HCT116 (cell line): ENCODE data around the gene SLC23A1. TPM values are rescaled to one million over a fixed set of nuclear protein-coding genes. Genes with fewer than 3 reads are reported as not detected.
A peak's percentile ranks its signal among the peaks of the same experiment; 100 is the strongest.

Experiments
- ATAC-seq: fragments of 200-7000 bp; cut with Tn5 transposase; 2 replicates; pipeline ENCODE4 v1.9.1; 2020; ENCODE audit warnings: mild to moderate bottlenecking, moderate library complexity
- BruUV-seq: library from RNA; stranded (reverse); fragments of 400-500 nt; replicated peaks from 2 replicates; lab custom pipeline; 2021; lab: Mats Ljungman, UMichigan
- CTCF ChIA-PET: fragments of 300-600 bp; sonication (Branson Sonifier 250); formaldehyde crosslinking; loops from one replicate; lab custom pipeline; 2021; ENCODE audit warnings: antibody characterized with exemption; lab: Charles Lee
- POLR2A ChIA-PET: fragments of 300-600, 350-600 bp; sonication (Branson Sonifier 250); formaldehyde crosslinking; loops from one replicate; lab custom pipeline; 2021; ENCODE audit warnings: antibody characterized with exemption; lab: Charles Lee
- RAD21 ChIA-PET, 2 experiments: fragments of 300-600 bp; sonication (Branson Sonifier 250); formaldehyde crosslinking; loops; one replicate each; lab custom pipeline; 2023; ENCODE audit warnings: low total read pairs in 2 of 2; ENCODE audit not compliant: uncharacterized antibody in 2 of 2, unreplicated experiment in 2 of 2, low non-redundant PET in 1 of 2; lab: Charles Lee
- DNase-seq: peaks from one replicate; pipeline ENCODE4 v3.0.0-alpha.2; 2010; ENCODE audit warnings: low read depth, low spot score
- H2AFZ ChIP-seq: fragments of 200-600 bp; shearing (Covaris generic), sonication (generic); 2 replicates; pipeline ENCODE4 v1.6.1; 2017; ENCODE audit warnings: low read depth, mixed run types, mixed read lengths, antibody characterized with exemption, low read length; ENCODE audit not compliant: poor library complexity, severe bottlenecking
- H3K27ac ChIP-seq: 2 replicates; pipeline ENCODE4 v1.5.1; 2012; ENCODE audit warnings: low read depth, low read length
- H3K27me3 ChIP-seq: fragments of 200-600 bp; sonication (generic); 2 replicates; pipeline ENCODE4 v1.6.1; 2016; ENCODE audit warnings: mixed run types, low read length, mixed read lengths; ENCODE audit not compliant: insufficient read depth
- H3K36me3 ChIP-seq, 2 experiments: fragments of 200-500 bp in 1 of 2; fragments of 200-600 bp in 1 of 2; sonication (Bioruptor generic) in 1 of 2; sonication (generic) in 1 of 2; 2 replicates each; pipeline versions ENCODE4 v1.5.1 to v1.6.1; 2014 to 2016; ENCODE audit warnings: low read length in 2 of 2, inconsistent platforms in 1 of 2, mixed read lengths in 1 of 2, mixed run types in 1 of 2; ENCODE audit not compliant: insufficient read depth in 2 of 2, control insufficient read depth in 1 of 2
- H3K4me1 ChIP-seq, 2 experiments: fragments of 200-600 bp in 1 of 2; sonication (generic) in 1 of 2; 2 replicates each; pipeline versions ENCODE4 v1.5.1 to v1.6.1; 2012 to 2017; ENCODE audit warnings: low read length in 2 of 2, inconsistent platforms in 1 of 2, mild to moderate bottlenecking in 1 of 2, mixed read lengths in 1 of 2, mixed run types in 1 of 2, moderate library complexity in 1 of 2; ENCODE audit not compliant: insufficient read depth in 2 of 2, control insufficient read depth in 1 of 2
- H3K4me2 ChIP-seq: fragments of 200-600 bp; sonication (generic); 2 replicates; pipeline ENCODE4 v1.6.1; 2017; ENCODE audit warnings: mixed run types, low read length, mixed read lengths
- H3K4me3 ChIP-seq, 2 experiments: fragments of 200-600 bp in 1 of 2; sonication (generic) in 1 of 2; replicated peaks in 1 of 2; 2 replicates each; pipeline ENCODE4 v1.5.1; 2011 to 2016; ENCODE audit warnings: low read length in 2 of 2, control low read depth in 1 of 2, low read depth in 1 of 2, mild to moderate bottlenecking in 1 of 2, mixed read lengths in 1 of 2, mixed run types in 1 of 2
- H3K79me2 ChIP-seq: fragments of 200-600 bp; sonication (generic); 2 replicates; pipeline ENCODE4 v1.6.1; 2017; ENCODE audit warnings: mild to moderate bottlenecking, mixed run types, low read length, moderate library complexity, mixed read lengths; ENCODE audit not compliant: insufficient read depth
- H3K9ac ChIP-seq: fragments of 200-600 bp; sonication (generic); 2 replicates; pipeline ENCODE4 v1.6.1; 2016; ENCODE audit warnings: low read length, mixed read lengths
- H3K9me2 ChIP-seq: fragments of 200-600 bp; sonication (generic), shearing (Covaris generic); 2 replicates; pipeline ENCODE4 v1.6.1; 2017; ENCODE audit warnings: mixed run types, mild to moderate bottlenecking, moderate library complexity; ENCODE audit not compliant: insufficient read depth
- H3K9me3 ChIP-seq, 2 experiments: fragments of 200-500 bp in 1 of 2; fragments of 200-600 bp in 1 of 2; sonication (Bioruptor generic) in 1 of 2; sonication (generic) in 1 of 2; 2 replicates each; pipeline ENCODE4 v1.6.1; 2014 to 2017; ENCODE audit warnings: low read length in 2 of 2, mixed read lengths in 2 of 2, inconsistent platforms in 1 of 2, low read depth in 1 of 2, mild to moderate bottlenecking in 1 of 2, mixed run types in 1 of 2, moderate library complexity in 1 of 2; ENCODE audit not compliant: control insufficient read depth in 1 of 2, insufficient read depth in 1 of 2
- H4K20me1 ChIP-seq: fragments of 200-600 bp; sonication (generic), shearing (Covaris generic); 2 replicates; pipeline ENCODE4 v1.6.1; 2017; ENCODE audit warnings: mixed run types, mild to moderate bottlenecking, moderate library complexity; ENCODE audit not compliant: insufficient read depth
- CBX3 ChIP-seq: IDR thresholded peaks from 2 replicates; pipeline ENCODE4 v1.6.1; 2012; ENCODE audit warnings: low read depth
- CEBPB ChIP-seq: IDR thresholded peaks from 2 replicates; pipeline ENCODE4 v1.6.1; 2012; ENCODE audit warnings: low read depth
- CTCF ChIP-seq, 3 experiments: fragments of 200-600 bp in 1 of 3; sonication (generic) in 1 of 3; IDR thresholded peaks in 2 of 3; conservative IDR thresholded peaks in 1 of 3; 2 replicates each; pipeline ENCODE4 v1.5.1; 2012 to 2017; ENCODE audit warnings: low read depth in 2 of 3, low read length in 2 of 3, antibody characterized with exemption in 1 of 3, borderline replicate concordance in 1 of 3, control low read depth in 1 of 3, mild to moderate bottlenecking in 1 of 3, mixed read lengths in 1 of 3, mixed run types in 1 of 3, moderate library complexity in 1 of 3; ENCODE audit not compliant: insufficient read depth in 1 of 3
- EGR1 ChIP-seq: IDR thresholded peaks from 2 replicates; pipeline ENCODE4 v1.6.1; 2012; ENCODE audit warnings: low read depth
- ELF1 ChIP-seq: IDR thresholded peaks from 2 replicates; pipeline ENCODE4 v1.6.1; 2012; ENCODE audit warnings: low read depth, borderline replicate concordance
- EZH2 ChIP-seq: fragments of 200-600 bp; sonication (generic); IDR thresholded peaks from 2 replicates; pipeline ENCODE4 v1.6.1; 2017; ENCODE audit warnings: antibody characterized with exemption, mixed run types
- EZH2phosphoT487 ChIP-seq: fragments of 200-600 bp; IDR thresholded peaks from 2 replicates; pipeline ENCODE4 v1.6.1; 2018; ENCODE audit warnings: antibody characterized with exemption, borderline replicate concordance
- FOSL1 ChIP-seq: IDR thresholded peaks from 2 replicates; pipeline ENCODE4 v1.6.1; 2012; ENCODE audit warnings: low read depth
- JUND ChIP-seq: IDR thresholded peaks from 2 replicates; pipeline ENCODE4 v1.6.1; 2012
- RAD21 ChIP-seq: IDR thresholded peaks from 2 replicates; pipeline ENCODE4 v1.6.1; 2012; ENCODE audit warnings: low read depth, mild to moderate bottlenecking
- REST ChIP-seq: IDR thresholded peaks from 2 replicates; pipeline ENCODE4 v1.6.1; 2012; ENCODE audit warnings: low read depth
- SP1 ChIP-seq: IDR thresholded peaks from 2 replicates; pipeline ENCODE4 v1.6.1; 2012; ENCODE audit warnings: low read depth
- SRF ChIP-seq: IDR thresholded peaks from 2 replicates; pipeline ENCODE4 v1.6.1; 2012; ENCODE audit warnings: low read depth
- TCF7L2 ChIP-seq: IDR thresholded peaks from 2 replicates; pipeline ENCODE4 v1.7.0; 2011; ENCODE audit warnings: borderline replicate concordance, inconsistent platforms; ENCODE audit not compliant: insufficient read depth, insufficient read length; ENCODE audit errors: extremely low read depth
- YY1 ChIP-seq: IDR thresholded peaks from 2 replicates; pipeline ENCODE4 v1.6.1; 2011; ENCODE audit warnings: low read length, low read depth, moderate library complexity, mild to moderate bottlenecking; ENCODE audit not compliant: insufficient replicate concordance; ENCODE audit errors: extremely low read depth
- ZFX ChIP-seq: fragments of 450-650 bp; IDR thresholded peaks from 2 replicates; pipeline ENCODE4 v1.6.1; 2017
- ZNF274 ChIP-seq: fragments of 200-500 bp; sonication (Bioruptor generic); IDR thresholded peaks from 2 replicates; pipeline ENCODE4 v1.6.1; 2014; ENCODE audit warnings: mild to moderate bottlenecking, low read depth, low read length, inconsistent platforms
- intact Hi-C: fragments of 100-400 bp; cut with micrococcal nuclease; formaldehyde crosslinking; loops from 2 replicates; pipeline ENCODE4 v1.10.0; 2022
- total RNA-seq: library from RNA; stranded (reverse); gene quantifications from one replicate; pipeline ENCODE4 v1.2.1, GENCODE V29; 2021; ENCODE audit not compliant: unreplicated experiment
- TF ChIP-seq, protein P1 (sequence below): IDR thresholded peaks from 2 replicates; pipeline ENCODE4 v1.6.1; 2012
- TF ChIP-seq, protein P2 (sequence below): IDR thresholded peaks from 2 replicates; pipeline ENCODE4 v1.6.1; 2011; ENCODE audit warnings: mild to moderate bottlenecking, low read length, moderate library complexity; ENCODE audit not compliant: insufficient replicate concordance; ENCODE audit errors: extremely low read depth

The SLC23A1 gene
- total RNA-seq, 1 experiment from 2014 or later = not detected

GRCh38 chr5:139343476-139343875 is 39.6 kb downstream of the SLC23A1 start:
- POLR2A ChIA-PET = no interaction called here
- intact Hi-C loops = no loop called here

More at GRCh38 chr5:139343476-139343875, 39.6 kb downstream of the SLC23A1 start:
- RAD21 ChIA-PET = no interaction called here
- H3K4me1 ChIP-seq = peaks cover 4 to 16% of the 10 kb centered on the region in 2 experiments; a peak in 3 of 4 replicates
- H3K4me2 ChIP-seq = peak overlapping the region; percentile 93
- peaks cover 6% of the 10 kb centered on the region; the same call in 1 of the 2 replicates for H4K20me1 ChIP-seq
- TF ChIP-seq TCF7L2 = no peak
- TF ChIP-seq, protein P1, sequence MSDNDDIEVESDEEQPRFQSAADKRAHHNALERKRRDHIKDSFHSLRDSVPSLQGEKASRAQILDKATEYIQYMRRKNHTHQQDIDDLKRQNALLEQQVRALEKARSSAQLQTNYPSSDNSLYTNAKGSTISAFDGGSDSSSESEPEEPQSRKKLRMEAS = no peak
- TF ChIP-seq, protein P2, sequence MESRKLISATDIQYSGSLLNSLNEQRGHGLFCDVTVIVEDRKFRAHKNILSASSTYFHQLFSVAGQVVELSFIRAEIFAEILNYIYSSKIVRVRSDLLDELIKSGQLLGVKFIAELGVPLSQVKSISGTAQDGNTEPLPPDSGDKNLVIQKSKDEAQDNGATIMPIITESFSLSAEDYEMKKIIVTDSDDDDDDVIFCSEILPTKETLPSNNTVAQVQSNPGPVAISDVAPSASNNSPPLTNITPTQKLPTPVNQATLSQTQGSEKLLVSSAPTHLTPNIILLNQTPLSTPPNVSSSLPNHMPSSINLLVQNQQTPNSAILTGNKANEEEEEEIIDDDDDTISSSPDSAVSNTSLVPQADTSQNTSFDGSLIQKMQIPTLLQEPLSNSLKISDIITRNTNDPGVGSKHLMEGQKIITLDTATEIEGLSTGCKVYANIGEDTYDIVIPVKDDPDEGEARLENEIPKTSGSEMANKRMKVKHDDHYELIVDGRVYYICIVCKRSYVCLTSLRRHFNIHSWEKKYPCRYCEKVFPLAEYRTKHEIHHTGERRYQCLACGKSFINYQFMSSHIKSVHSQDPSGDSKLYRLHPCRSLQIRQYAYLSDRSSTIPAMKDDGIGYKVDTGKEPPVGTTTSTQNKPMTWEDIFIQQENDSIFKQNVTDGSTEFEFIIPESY = no peak
- TF ChIP-seq EZH2phosphoT487 = no peak
- TF ChIP-seq EGR1 = no peak
- TF ChIP-seq REST = no peak
- TF ChIP-seq SRF = no peak
- no peak for TF ChIP-seq ZFX
- no peak for TF ChIP-seq CBX3
- TF ChIP-seq CTCF (IDR thresholded peaks at IDR 0.05 in 2 of 3, conservative IDR thresholded peaks at IDR 0.05 in 1 of 3; ENCODE audit: borderline replicate concordance in 1 of 3, insufficient read depth in 1 of 3, low read depth in 2 of 3, low read length in 2 of 3) = no peak
- TF ChIP-seq YY1 = no peak
- no peak for TF ChIP-seq CEBPB
- TF ChIP-seq ELF1 = no peak
- no peak for TF ChIP-seq EZH2
- TF ChIP-seq SP1 = no peak
- TF ChIP-seq RAD21 = no peak
- no peak for TF ChIP-seq JUND
- TF ChIP-seq FOSL1 = no peak
- TF ChIP-seq ZNF274 = no peak
- CTCF ChIA-PET = no interaction called here
- H3K9me2 ChIP-seq = no peaks in the 10 kb centered on the region
- H3K9ac ChIP-seq = peak overlapping the region; percentile 95; the same call in 1 of the 2 replicates
- H3K36me3 ChIP-seq = 0 out of 4 replicates have a peak, but pooled peaks cover 4% of the 10 kb centered on the region in 2 experiments
- H3K9me3 ChIP-seq = no peaks in the 10 kb centered on the region
- DNase-seq = no peak
- H3K27me3 ChIP-seq = no peaks in the 10 kb centered on the region
- H3K4me3 ChIP-seq = peak overlapping the region in 1 of 2 experiments; percentile 88; a peak in 2 of 4 replicates
- no TSS peak for BruUV-seq
- no peak overlapping the region for H2AFZ ChIP-seq
- H3K79me2 ChIP-seq = peaks cover 67% of the 10 kb centered on the region
- no peak overlapping the region for H3K27ac ChIP-seq
- no peak for ATAC-seq
